ENCODE data around the gene RERE. TPM values are rescaled to one million over a fixed set of nuclear protein-coding genes. Genes with fewer than 3 reads are reported as not detected.

RERE gene
- total RNA-seq, 1 donor from 2014 or later: 78.2 TPM

- intact Hi-C loops (cut with micrococcal nuclease): loop anchor here (5.0 kb wide), 1 partner anchor 45 kb away; no protein-coding TSS in a partner anchor
These were observed 229.7 kb downstream of the RERE start for GRCh38 chr1:8587784-8588183.

GRCh38 chr1:8586438-8586837, 231.0 kb downstream of the RERE start:
- intact Hi-C loops (cut with micrococcal nuclease): loop anchor here (5.0 kb wide), 1 partner anchor 46 kb away; no protein-coding TSS in a partner anchor

- intact Hi-C loops (cut with micrococcal nuclease): no loop called here
These were observed 233.1 kb downstream of the RERE start for GRCh38 chr1:8584316-8584715.

- intact Hi-C loops (cut with micrococcal nuclease): no loop called here
These were observed 234.4 kb downstream of the RERE start for GRCh38 chr1:8583031-8583430.

GRCh38 chr1:8580566-8580965, 236.9 kb downstream of the RERE start:
- intact Hi-C loops (cut with micrococcal nuclease): no loop called here

- intact Hi-C loops (cut with micrococcal nuclease): no loop called here
These were observed 238.5 kb downstream of the RERE start for GRCh38 chr1:8578936-8579335.

GRCh38 chr1:8578132-8578877, 239.1 kb downstream of the RERE start:
- intact Hi-C loops (cut with micrococcal nuclease): no loop called here

GRCh38 chr1:8574985-8575384, 242.5 kb downstream of the RERE start:
- intact Hi-C loops (cut with micrococcal nuclease): no loop called here

- intact Hi-C loops (cut with micrococcal nuclease): no loop called here
These were observed 245.3 kb downstream of the RERE start for GRCh38 chr1:8572106-8572505.

- intact Hi-C loops (cut with micrococcal nuclease): no loop called here
These were observed 246.0 kb downstream of the RERE start for GRCh38 chr1:8571200-8571984.

- intact Hi-C loops (cut with micrococcal nuclease): no loop called here
These were observed 247.0 kb downstream of the RERE start for GRCh38 chr1:8570465-8570864.

- intact Hi-C loops (cut with micrococcal nuclease): loop anchor here (10.0 kb wide), 1 partner anchor 436 kb away; no protein-coding TSS in a partner anchor
These were observed 248.2 kb downstream of the RERE start for GRCh38 chr1:8569242-8569641.

- intact Hi-C loops (cut with micrococcal nuclease): loop anchor here (10.0 kb wide), 1 partner anchor 436 kb away; no protein-coding TSS in a partner anchor
These were observed 248.6 kb downstream of the RERE start for GRCh38 chr1:8568837-8569236.

GRCh38 chr1:8567146-8567545, 250.3 kb downstream of the RERE start:
- intact Hi-C loops (cut with micrococcal nuclease): loop anchor here (10.0 kb wide), 1 partner anchor 438 kb away; no protein-coding TSS in a partner anchor

- intact Hi-C loops (cut with micrococcal nuclease): loop anchor here (10.0 kb wide), 1 partner anchor 439 kb away; no protein-coding TSS in a partner anchor
These were observed 251.6 kb downstream of the RERE start for GRCh38 chr1:8565802-8566201.

- intact Hi-C loops (cut with micrococcal nuclease): loop anchor here (10.0 kb wide), 1 partner anchor 441 kb away; no protein-coding TSS in a partner anchor
These were observed 253.4 kb downstream of the RERE start for GRCh38 chr1:8563944-8564537.

GRCh38 chr1:8562881-8563865, 254.3 kb downstream of the RERE start:
- intact Hi-C loops (cut with micrococcal nuclease): loop anchor here (10.0 kb wide), 1 partner anchor 442 kb away; no protein-coding TSS in a partner anchor

GRCh38 chr1:8562222-8562621, 255.2 kb downstream of the RERE start:
- intact Hi-C loops (cut with micrococcal nuclease): loop anchor here (10.0 kb wide), 1 partner anchor 443 kb away; no protein-coding TSS in a partner anchor

- intact Hi-C loops (cut with micrococcal nuclease): loop anchor here (1.0 to 10.0 kb wide), 7 partner anchors 42 to 444 kb away; no protein-coding TSS in a partner anchor
These were observed 256.6 kb downstream of the RERE start for GRCh38 chr1:8560611-8561544.
